Aorta (tissue), 5 donors: ENCODE results near the gene C17orf75. TPM values are rescaled to one million over a fixed set of nuclear protein-coding genes. Genes with fewer than 3 reads are reported as not detected.
"Not testable (repeated sequence)": the region's sequence is repeated elsewhere in the genome, so short reads cannot be mapped to it uniquely, and the experiment has no call there.

ENCODE experiments used
- ATAC-seq: fragments of 200-7000 bp; cut with Tn5 transposase; one replicate; pipeline ENCODE4 v1.9.1; 2022; ENCODE audit warnings: moderate library complexity; ENCODE audit not compliant: low FRiP score
- DNase-seq, 2 donors: peaks; one replicate each; pipeline ENCODE4 v3.0.0-alpha.2; 2020
- H3K27ac ChIP-seq, 2 donors: one replicate each; pipeline ENCODE4 v1.5.1; 2013; ENCODE audit warnings: low read length in 2 of 2, mild to moderate bottlenecking in 2 of 2, moderate library complexity in 2 of 2, control low read depth in 1 of 2, inconsistent platforms in 1 of 2, low read depth in 1 of 2
- H3K27me3 ChIP-seq, 2 donors: one replicate each; pipeline ENCODE4 v1.6.1; 2013; ENCODE audit warnings: control low read depth in 1 of 2, low read length in 1 of 2, mild to moderate bottlenecking in 1 of 2, moderate library complexity in 1 of 2; ENCODE audit not compliant: insufficient read depth in 2 of 2, control insufficient read depth in 1 of 2
- H3K36me3 ChIP-seq, 2 donors: one replicate each; pipeline ENCODE4 v1.6.1; 2013; ENCODE audit warnings: control low read depth in 1 of 2, low read length in 1 of 2, mild to moderate bottlenecking in 1 of 2; ENCODE audit not compliant: insufficient read depth in 2 of 2, control insufficient read depth in 1 of 2
- H3K4me1 ChIP-seq, 2 donors: one replicate each; pipeline ENCODE4 v1.6.1; 2013; ENCODE audit warnings: low read length in 2 of 2, control low read depth in 1 of 2, mild to moderate bottlenecking in 1 of 2, moderate library complexity in 1 of 2; ENCODE audit not compliant: insufficient read depth in 2 of 2, control insufficient read depth in 1 of 2
- H3K4me3 ChIP-seq, 2 donors: one replicate each; pipeline ENCODE4 v1.5.1; 2013; ENCODE audit warnings: low read length in 2 of 2, control low read depth in 1 of 2, mild to moderate bottlenecking in 1 of 2
- H3K9me3 ChIP-seq: one replicate; pipeline ENCODE4 v1.6.1; 2013; ENCODE audit warnings: mild to moderate bottlenecking, low read length; ENCODE audit not compliant: control insufficient read depth
- WGBS, 2 donors: extraction: QIAGEN DNeasy Blood & Tissue Kit; methylation state at CpG; one replicate each; pipeline ENCODE4 v1.1.7; 2013; 5-methylcytosine and 5-hydroxymethylcytosine counted together
- intact Hi-C, 2 donors: fragments of 100-400 bp; cut with DNase I; formaldehyde crosslinking; loops; one replicate each; pipeline versions ENCODE4 v1.14.2 to v1.15.0; 2022
- polyA plus RNA-seq, 2 donors: library from polyadenylated mRNA; stranded (reverse); fragments of 200-250 nt; gene quantifications; one replicate each; pipeline ENCODE4 v1.2.3, GENCODE V29; 2013
- total RNA-seq, 2 donors: library from RNA; stranded (reverse); fragmentation: NEBNext Ultra II Directional; extraction: Animal tissue kit (Norgen Biotek cat#: 25700); gene quantifications; one replicate each; pipeline ENCODE4 v1.2.1, GENCODE V29; 2021
- donor health status: healthy with polysubstance abuse.
- donor health status: Bipolar disorder and iron deficiency.
- donor health status: DM: no; HTN: no; CAD: no.
- donor health status: DM: no; HTN: no; CAD: no.
- donor health status: DM: yes; HTN: yes; CAD: no.

The C17orf75 gene
- total and polyA plus RNA-seq, 4 donors, result 9.1 to 16.2 (median 11.3) TPM

DNA sequence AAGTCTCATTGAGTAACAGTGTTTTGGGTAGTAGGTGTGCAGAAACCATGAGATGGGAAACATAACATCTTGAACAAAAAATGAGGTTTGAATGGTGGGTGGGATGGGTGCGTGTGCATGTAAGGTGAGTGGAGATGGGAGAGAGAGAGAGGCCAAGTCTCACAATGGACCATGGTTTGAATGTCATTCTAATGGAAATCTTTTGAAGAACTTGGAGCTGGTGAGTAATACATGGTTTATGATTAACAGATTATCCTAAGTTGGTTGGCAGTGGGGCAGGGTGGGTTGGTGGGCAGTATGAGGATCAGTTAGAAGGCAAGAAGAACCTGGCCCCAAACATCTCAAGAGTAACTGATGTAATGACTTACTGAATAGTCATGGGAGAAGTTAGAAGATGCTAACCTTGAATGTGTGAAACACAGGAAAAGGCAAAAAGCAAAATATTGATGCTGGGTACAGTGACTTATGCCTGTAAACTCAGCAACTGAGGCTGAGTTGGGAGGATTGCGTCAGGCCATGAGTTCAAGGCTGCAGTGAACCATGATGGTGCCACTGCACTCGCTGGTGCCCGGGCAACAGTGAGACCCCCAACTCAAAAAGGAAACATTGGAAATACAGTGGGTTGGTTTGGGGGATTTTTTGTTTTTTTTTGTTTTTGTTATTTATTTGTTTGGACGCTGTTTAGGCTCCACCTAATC lies 40.7 kb upstream of the C17orf75 start:
- 93 to 97% methylated on average over 5 of the region's 5 CpGs for WGBS, 2 donors
- no peaks in the 10 kb centered on the region for H3K9me3 ChIP-seq
- DNase-seq, result no peak
- peaks cover 0 to 2% of the 10 kb centered on the region in 2 donors for H3K36me3 ChIP-seq
- H3K4me3 ChIP-seq, result no peak overlapping the region
- no peaks in the 10 kb centered on the region for H3K27me3 ChIP-seq
- no peaks in the 10 kb centered on the region for H3K4me1 ChIP-seq
- no peak for ATAC-seq
- intact Hi-C loops, result no loop called here
- H3K27ac ChIP-seq, result no peak overlapping the region

DNA sequence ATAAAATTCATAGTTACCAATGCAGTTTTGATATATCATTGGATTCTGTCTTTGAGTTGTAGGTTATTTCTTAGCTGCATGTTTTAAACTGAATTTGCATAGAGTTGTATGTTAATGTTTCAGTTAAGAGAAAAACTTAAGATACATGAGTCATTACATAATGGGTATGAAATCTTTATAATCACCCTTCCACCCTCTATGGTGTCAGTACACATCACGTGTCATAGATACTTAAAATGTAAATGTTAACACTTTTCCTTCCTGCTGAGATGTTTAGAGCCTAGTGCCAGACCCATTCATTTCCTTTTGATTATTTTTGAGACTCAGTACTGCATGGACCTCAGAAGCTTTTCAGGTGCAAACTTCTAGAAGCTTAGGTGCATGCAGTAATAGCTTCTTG lies 28.5 kb upstream of the C17orf75 start:
- H3K27ac ChIP-seq, result no peak overlapping the region
- H3K27me3 ChIP-seq, result no peaks in the 10 kb centered on the region
- no peaks in the 10 kb centered on the region for H3K4me1 ChIP-seq
- no peak overlapping the region for H3K4me3 ChIP-seq
- ATAC-seq, result no peak
- peaks cover 5 to 12% of the 10 kb centered on the region in 2 donors for H3K36me3 ChIP-seq
- DNase-seq, result no peak
- no peaks in the 10 kb centered on the region for H3K9me3 ChIP-seq
- WGBS, 2 donors, result 74 to 82% methylated on average over 1 of the region's 1 CpG
- intact Hi-C loops, result no loop called here

DNA sequence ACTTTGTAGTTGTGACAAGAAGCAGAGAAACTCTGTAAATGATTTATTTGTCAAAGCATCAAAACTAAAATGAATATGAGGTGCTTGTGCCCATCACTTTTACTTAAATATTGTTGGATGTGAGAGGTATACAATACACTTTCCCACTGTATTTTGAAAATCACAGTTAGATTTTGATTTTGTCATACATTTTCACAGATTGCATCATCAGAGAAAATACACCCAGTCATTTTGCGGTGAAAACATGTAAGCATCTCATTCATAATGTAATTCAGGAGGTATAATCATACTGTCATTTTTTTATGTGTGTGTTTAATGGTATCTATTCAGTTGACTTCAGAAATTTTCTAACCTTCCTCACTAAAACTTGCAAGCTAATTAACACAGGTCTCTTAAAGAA lies 19.3 kb upstream of the C17orf75 start:
- Histone ChIP-seq H3K27ac (no peak overlapping the region), H3K4me3 (no peak overlapping the region), H3K36me3 (peaks cover 3 to 6% of the 10 kb centered on the region in 2 donors), H3K4me1 (no peaks in the 10 kb centered on the region), H3K27me3 (no peaks in the 10 kb centered on the region), H3K9me3 (no peaks in the 10 kb centered on the region)
- 91 to 94% methylated on average over 1 of the region's 1 CpG for WGBS, 2 donors
- ATAC-seq, result no peak
- intact Hi-C loops, result no loop called here
- DNase-seq, result no peak

DNA sequence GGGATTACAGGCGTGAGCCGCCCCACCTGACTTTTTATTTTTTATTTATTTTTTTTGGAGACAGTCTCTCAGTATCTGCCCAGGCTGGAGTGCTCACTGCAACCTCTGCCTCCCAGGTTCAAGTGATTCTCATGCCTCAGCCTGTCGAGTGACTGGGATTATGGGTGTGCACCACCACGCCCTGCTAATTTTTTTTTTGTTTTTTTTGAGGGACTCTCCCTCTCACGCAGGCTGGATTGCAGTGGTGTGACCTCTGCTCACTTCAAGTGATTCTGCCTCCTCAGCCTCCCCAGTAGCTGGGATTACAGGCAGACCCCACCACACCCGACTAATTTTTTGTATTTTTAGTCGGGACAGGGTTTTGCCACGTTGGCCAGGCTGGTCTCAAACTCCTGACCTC lies 15.6 kb upstream of the C17orf75 start:
- ATAC-seq (no peak), DNase-seq (no peak)
- no peak overlapping the region for H3K4me3 ChIP-seq
- H3K4me1 ChIP-seq, result peaks cover 4 to 5% of the 10 kb centered on the region in 2 donors
- H3K27ac ChIP-seq, result no peak overlapping the region
- H3K9me3 ChIP-seq, result no peaks in the 10 kb centered on the region
- no peaks in the 10 kb centered on the region for H3K27me3 ChIP-seq
- peaks cover 3 to 4% of the 10 kb centered on the region in 2 donors for H3K36me3 ChIP-seq
- 85 to 89% methylated on average over 8 of the region's 8 CpGs for WGBS, 2 donors
- intact Hi-C loops, result no loop called here

GRCh38 chr17:32356750-32357149 lies 14.8 kb upstream of the C17orf75 start:
- Histone ChIP-seq H3K4me1 (peaks cover 4 to 5% of the 10 kb centered on the region in 2 donors), H3K27me3 (no peaks in the 10 kb centered on the region), H3K27ac (no peak overlapping the region), H3K36me3 (peaks cover 1 to 3% of the 10 kb centered on the region in 2 donors), H3K9me3 (no peaks in the 10 kb centered on the region), H3K4me3 (no peak overlapping the region)
- intact Hi-C loops, result no loop called here
- DNase-seq (no peak), ATAC-seq (no peak)
- 89 to 92% methylated on average over 5 of the region's 5 CpGs for WGBS, 2 donors

DNA sequence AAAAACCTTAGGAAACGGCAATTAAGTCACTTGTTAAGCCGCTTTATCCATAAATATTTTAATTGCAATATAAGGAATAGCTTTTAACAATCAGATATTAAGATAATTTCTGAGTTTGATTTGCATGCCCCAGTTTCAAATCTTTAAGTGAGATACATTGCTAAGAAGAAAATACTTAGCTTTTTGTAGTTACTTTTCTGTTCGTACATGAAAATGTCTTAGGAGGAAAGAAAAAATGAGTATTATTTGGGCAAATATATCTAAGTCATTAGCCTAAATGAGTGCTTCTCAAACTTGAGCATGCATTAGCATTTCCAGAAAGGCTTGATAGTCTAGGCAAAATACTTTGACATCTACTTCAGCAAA lies 14.4 kb upstream of the C17orf75 start:
- H3K4me1 ChIP-seq, result peaks cover 4 to 5% of the 10 kb centered on the region in 2 donors

DNA sequence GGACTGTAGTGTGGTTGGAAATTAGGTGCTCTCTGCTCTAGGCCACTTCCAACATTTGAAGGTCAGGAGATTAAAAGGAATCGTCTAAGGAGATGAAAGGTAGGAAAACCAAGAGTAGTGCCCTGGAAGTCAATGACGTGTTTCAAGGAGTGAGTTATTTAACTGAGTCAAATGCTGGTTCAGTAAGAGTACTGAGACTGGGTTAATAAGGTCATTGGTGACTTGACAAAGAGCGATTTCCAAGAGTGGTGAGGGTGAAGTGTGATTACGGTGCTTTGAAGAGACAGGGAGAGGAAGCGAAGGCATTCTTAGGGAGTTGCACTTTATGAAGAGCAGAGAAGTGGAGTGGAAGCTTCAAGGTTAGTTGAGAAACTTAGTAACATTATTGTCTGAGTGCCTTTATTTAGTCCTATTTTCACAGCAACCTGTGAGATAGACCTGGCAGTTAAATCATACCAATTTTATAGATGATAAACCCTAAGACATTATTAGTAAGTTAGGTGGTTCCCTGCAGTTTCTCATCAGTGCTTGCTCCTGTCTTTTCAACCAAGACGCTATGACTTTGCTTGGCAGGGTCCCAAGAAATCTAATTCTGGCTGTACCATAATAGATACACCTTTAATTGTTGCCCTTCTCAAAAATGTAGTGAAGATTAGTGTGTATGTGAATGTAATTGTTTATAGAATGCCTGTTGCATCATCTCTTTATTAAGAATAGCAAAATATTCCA lies 13.8 kb upstream of the C17orf75 start:
- no peaks in the 10 kb centered on the region for H3K27me3 ChIP-seq
- no peaks in the 10 kb centered on the region for H3K9me3 ChIP-seq
- no peak for ATAC-seq
- H3K4me1 ChIP-seq, result peaks cover 4 to 5% of the 10 kb centered on the region in 2 donors
- H3K27ac ChIP-seq, result no peak overlapping the region
- DNase-seq, result no peak
- WGBS, 2 donors, result 53 to 56% methylated on average over 6 of the region's 6 CpGs
- no peak overlapping the region for H3K4me3 ChIP-seq
- peaks cover 1 to 3% of the 10 kb centered on the region in 2 donors for H3K36me3 ChIP-seq
- intact Hi-C loops, result no loop called here

More for the DNA sequence above, 14.4 kb upstream of the C17orf75 start:
- no peak for DNase-seq
- peaks cover 1 to 3% of the 10 kb centered on the region in 2 donors for H3K36me3 ChIP-seq
- H3K4me3 ChIP-seq, result no peak overlapping the region
- no peak overlapping the region for H3K27ac ChIP-seq
- H3K27me3 ChIP-seq, result no peaks in the 10 kb centered on the region
- no peaks in the 10 kb centered on the region for H3K9me3 ChIP-seq
- WGBS, 2 donors, result 85 to 93% methylated on average over 3 of the region's 3 CpGs
- intact Hi-C loops, result no loop called here
- no peak for ATAC-seq

GRCh38 chr17:32352734-32353133 lies 10.8 kb upstream of the C17orf75 start:
- H3K27ac ChIP-seq, H3K4me1 ChIP-seq, H3K9me3 ChIP-seq, ATAC-seq, H3K27me3 ChIP-seq, H3K4me3 ChIP-seq, intact Hi-C loops, H3K36me3 ChIP-seq, DNase-seq: not testable (repeated sequence)
- 91 to 95% methylated on average over 9 of the region's 9 CpGs for WGBS, 2 donors
